Activated T-cell treated with anti-CD3 and anti-CD28 coated beads for 4 hours (primary cell): ENCODE measurements around the gene EXT2.

Experiments used
- DNase-seq: peaks from one replicate; pipeline ENCODE4 v3.0.0-alpha.2; 2020

EXT2 gene

DNA sequence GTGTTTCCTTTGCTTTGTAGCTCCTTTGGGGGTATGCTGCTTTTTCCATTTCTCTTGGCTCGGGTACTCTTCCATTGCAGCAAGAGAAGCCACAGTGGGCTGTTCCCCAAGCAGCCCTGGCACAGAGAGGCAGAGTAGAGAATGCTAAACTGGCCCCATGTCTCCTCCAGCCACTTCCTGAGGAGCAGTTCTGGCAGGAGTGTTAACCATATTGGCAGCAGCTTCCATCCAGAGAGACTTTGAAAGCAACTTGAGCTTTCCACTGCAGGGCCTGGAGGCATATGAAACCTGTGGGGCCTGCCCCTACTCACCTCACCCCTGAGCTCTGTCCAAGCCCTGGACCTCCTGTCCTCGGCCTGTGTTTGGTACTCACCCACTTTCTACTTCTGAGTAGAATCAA lies 152.6 kb downstream of the EXT2 start:
- DNase-seq, result no peak

DNA sequence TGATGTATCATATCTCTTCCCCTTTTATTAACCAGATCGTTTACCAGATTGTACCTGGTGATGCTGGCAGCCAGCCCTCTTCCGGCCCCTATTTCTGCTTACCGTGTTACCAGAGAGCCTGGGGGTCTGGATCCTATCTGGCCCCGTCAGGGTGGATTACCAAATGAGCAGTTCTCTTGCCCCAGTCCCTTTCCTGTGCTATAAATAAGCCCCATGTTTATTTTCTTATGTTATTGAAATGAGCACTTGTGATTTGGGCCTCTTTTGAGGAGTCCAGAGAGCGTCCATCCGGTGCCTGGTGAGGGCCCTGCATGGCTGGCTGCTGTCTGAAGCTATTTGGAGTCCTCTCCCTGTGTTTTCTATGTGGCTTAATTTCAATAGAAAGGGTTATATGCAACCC lies 154.9 kb downstream of the EXT2 start:
- DNase-seq, result no peak

DNA sequence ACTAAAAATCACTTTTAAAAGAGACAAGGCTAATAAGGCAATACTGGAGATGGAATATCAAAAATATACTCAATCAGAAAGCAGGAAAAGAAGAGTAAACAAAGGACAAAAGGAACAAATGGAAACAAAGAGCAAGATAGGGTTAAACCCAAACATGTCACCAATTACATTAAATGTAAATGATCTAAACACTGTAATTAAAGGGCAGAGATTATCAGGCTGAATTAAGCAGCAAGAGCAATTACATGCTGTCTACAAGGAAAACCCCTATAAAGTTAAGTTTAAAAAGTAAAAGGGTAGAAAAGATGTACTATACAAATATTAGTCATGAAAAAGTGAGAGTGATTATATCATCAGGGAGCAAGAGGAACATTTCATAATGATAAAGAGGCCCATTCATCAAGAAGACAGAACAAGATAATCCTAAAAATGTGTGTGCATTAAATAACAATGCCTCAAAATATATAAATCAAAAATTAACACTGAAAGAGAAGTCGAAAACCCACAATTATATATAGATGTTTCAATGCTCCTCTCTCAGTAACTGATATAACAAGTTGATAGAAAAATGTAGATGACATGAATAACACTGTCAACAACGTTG lies 157.6 kb downstream of the EXT2 start:
- DNase-seq, result no peak

DNA sequence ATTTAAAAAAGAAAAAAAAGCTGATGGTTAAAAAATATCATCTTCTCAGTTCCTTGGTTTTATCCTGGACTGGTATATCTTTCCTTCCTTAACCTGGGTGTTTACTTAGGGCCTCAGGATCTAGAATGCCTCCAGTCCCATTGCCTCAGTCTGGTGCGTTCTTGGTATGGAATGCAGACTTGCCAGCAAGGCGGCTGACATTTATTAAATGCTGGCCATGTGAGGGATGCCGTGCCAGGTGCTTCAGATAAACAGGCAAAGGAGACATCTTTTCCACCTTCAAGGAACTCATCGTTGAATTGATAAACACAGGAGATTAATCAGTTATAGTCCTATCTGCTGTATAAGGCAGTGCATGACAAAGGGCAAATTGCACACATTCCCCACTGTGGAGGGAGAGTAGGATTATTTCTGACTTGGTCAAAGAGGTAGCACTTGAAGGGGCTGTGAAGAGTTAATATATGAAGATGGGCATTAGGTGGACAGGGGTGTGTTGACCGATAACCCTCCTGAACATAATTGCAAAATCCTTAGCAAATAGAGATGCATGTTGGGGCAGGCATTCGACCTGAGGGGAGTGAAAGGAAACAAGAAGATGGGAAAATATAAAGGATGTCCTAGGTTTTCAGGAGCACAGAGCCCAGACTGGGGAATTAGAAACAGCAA lies 160.1 kb downstream of the EXT2 start:
- no peak for DNase-seq

DNA sequence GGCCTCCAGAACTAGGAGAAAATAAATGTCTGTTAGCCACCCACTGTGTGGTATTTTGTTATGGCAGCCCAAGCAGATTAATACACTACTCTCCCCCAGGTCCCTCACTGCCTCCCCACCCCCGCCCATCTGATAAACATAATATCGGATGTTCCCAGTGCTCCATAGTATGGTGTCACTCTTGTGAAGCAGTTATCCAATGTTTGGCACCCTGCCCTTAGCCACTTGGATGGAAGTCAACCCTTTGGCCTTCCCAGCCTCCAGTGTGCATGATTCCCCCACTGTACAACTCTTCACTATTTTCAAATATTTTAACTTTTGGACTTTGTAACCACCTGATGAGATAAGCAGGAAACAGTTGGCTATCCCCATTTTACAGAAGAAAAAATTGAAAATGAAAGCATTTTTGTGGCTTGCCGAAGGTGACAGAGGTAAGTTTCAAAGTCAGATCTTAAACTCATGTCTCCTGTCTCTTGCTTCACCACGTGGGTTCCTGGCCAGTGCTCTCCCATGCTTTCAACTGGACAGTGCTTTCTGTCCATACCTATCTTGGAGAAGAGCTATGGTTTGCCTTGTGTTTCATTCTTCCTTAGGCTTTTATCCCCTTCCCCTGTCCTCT lies 161.3 kb downstream of the EXT2 start:
- no peak for DNase-seq

DNA sequence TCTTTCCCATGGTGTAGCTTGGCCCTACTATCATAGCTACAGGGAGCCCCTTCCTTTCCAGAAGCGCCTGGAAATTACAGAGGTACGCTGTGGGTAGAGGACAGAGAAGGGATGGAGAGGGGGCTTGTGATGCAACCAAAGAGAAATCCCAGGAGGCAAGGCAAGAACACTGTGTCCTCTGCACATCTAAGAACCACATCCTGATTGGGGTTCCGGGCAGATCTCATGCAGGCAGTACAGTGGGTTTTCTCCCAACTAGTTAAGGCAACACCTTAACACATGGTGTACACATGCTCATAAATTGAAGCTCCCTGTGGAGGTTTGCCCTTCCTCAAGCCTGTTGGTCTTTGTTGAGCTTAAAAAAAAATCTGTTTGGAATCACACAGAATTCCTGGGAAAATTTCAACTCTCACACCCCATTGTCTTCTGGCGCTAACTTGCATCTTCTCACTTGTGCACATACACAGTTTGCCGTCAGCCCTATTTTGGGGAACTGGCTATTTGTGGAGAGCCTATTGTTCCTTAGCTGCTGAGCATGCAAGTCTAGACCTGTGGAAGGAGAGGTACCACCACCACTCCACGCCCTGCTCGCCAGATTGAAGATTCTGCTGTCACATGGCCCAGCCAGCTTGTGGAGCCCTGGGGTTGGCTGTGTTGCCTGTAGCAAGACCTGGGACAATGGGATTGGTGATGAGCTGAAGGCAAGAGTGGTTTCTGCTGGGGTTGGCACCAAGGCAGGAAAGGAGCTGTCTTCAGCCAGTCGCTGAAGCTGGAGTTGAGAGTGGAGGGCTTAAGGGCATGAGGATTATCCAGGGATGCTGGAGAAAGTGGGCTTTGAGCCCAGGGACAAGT lies 162.1 kb downstream of the EXT2 start:
- no peak for DNase-seq

DNA sequence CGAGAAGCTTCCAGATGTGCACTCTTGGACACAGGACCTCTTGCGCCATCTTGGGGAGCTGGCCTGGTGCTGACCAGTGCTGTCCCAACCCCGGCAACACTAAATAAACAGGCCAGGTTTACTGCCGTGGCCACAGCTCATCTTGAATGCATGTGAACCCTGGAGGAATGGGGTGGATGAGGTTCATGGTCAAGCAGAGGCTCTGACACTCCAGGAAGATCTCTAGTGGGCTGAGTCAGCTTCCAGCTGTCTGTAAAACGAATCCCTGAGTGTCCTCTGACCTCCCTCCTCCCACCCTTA lies 162.7 kb downstream of the EXT2 start:
- no peak for DNase-seq

DNA sequence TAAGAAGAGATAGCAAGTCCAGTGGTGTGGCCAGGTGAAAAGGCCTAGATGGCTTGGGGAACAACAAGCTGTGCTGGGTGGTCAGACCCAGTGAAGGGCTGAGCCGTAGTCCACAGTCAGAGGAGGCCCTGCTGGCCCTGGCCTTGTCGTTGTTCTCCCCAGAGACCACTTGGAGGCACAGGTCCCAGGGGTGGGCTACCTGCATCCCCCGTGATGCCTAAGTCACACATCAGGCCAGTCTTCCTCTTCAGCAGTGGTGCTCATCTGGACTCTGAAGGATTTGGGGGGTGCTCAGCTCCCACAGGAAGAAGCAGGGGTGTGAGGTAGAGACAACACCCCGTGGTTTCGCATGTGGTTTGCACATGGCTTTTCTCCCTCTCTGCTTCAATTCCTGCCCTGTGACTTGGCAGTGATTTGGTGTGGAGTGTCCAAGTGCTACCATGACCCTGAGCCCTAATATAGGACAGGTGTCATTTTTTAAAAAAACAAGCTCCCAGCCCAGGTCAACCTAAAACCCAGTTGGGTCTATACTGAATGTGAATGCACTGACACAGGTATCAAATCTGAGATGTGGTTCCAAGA lies 163.5 kb downstream of the EXT2 start:
- no peak for DNase-seq

DNA sequence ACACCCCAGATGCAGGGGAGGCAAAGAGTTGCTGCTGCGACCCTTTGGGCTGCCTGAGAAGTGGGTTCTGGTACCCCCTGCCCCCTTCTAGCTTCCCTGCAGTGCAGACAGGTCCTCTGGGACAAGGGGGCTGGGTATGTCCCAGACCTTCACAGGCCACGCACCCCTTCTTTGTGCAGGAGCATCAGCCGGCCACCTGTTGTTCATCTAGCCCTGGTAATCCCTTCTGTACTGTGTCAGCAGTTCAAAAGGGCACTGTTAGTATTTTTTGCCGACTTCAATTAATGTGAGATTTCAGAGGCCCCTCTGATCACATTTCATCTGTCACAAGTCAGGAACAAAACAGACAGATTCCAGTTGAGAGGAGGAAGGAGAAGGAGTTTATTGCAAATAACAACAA lies 164.6 kb downstream of the EXT2 start:
- DNase-seq, result no peak

DNA sequence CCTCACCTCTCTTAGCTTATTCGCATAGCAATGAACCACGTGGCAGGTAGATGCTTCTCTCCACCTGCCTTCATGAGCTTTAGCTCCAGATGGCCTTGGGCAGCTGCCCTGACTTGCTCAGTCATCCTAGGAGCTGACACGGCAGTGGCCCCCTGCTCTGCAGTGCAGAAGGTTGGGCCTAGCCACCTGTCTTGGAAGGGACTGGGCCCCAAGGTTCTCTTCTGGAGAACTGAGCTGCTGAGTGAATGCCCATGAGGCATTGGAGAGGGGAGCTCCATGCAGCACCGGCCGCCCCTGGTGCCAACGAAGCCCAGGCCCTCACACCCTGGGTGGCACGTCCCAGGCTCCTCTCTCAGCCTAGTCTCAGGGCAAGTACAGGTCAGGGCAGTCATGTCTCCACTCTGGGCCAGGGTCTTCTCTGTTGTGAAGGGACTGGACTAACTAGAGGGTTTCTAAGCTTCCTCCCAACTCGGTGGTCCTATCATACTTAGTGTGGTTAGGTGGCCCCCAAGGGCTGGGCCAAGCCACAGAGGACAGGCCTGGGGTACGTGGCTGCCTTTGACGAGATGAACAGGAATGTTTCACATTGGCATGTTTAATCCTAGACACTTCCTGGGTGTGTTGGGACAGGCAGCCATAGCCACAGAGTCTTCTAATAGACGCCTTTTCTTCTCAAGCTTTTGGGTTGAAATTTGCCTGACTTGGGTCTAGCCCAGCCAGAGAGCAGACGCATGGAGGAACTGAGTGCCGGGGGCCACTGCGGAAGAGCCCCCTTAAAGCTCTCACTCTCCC lies 166.5 kb downstream of the EXT2 start:
- no peak for DNase-seq

DNA sequence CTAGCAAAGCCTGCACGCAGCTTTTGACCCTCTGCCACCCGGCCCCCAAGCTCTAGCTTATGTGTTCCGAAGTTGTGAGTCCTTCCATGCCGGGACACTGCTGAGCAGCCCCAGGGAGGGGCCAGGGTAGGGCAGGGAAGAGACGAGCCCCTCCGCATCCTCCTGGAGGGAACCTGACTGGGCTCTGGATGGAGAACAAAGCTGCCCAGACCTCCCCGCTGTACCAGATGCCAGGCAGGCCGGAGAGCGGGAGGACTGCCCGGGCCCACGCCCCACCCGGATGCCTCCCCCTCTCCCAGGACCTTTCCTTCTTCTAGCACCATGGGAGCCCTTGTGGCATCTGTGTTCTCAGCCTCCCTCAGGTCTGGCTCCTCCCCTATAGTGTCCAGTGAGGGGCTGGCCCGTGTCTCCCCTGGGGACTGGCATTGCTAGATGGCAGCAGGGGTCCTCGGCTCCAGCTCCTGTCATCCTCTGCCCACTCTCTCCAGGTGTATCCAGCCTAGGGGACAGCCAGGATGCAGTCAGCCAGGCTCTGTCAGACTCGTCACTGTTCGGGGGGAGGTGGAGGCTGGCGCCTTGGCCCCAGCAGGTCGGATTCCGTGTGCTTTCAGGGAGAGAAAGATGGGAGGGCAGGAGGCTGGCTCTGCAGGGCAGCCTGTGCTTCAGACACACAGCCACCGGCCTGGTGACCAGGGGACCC lies 168.4 kb downstream of the EXT2 start:
- no peak for DNase-seq

DNA sequence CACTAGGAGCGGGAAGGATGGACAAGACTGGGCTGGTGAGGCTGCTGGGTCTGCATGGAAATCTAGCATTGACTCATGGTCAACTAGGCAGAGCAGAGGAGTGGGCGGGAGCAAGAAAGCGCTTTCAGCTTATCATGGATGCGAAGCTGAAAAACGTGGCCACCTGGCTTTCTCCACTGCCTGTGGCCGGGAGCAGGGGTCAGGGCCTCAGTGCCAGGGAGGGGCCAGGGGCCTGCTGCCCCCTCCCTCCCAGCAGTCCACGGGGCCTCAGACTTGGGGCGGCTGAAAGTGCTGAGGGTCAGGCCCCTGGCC lies 168.9 kb downstream of the EXT2 start:
- no peak for DNase-seq

DNA sequence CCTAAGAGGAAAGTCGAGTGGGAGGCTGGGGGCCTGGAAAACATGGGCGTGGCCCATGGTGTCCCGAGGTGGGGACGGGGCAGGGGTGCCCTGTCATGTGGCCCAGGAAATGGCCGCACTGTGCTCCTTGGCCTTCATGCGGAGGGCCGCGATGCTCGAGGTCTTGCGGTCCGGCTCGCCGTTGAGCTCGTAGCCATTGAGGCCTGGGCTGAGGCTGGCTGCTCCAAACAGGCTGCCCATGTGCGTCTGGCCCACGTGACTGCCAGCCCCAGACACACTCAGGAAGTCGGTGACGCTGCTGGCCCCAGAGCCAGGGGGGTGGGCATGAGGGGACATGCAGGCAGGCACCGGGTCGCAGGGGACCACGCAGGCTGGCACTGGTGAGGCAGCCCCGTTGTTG lies 169.3 kb downstream of the EXT2 start:
- DNase-seq, result no peak

DNA sequence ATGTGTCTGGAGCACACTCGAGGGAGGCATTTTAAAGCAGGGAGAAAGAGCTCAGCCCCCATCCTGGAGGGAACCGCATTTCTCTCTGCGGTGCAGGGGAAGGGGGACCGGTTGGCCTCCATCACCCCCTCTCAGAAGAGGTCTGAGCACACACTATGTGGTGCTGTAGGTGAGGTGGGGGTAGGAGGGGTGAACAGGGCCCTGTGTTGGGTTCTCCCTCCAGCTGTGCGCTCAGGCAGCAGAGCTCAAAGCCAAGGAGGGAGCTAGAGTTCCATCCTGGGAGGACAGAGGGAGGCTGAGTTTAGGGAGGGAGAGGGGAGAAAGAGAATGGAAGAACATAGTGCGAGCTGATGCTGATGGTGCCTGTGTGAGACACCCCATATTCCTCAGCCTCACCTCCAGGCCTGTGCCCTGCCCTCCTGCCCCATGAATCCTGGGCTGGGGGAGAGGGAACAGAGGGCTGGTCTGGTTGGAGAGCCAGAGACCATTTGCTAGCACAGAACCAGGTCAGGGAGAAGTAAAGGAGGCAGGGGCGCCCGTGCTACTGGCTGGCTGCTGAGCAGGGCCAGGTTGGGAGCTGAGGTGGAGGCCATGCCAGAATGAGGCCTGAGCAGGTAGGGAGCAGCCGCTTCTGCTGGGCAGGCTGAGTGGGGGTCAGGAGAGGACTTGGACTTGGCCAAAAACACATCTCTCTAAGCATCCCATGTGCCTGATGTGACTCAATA lies 170.7 kb downstream of the EXT2 start:
- no peak for DNase-seq

DNA sequence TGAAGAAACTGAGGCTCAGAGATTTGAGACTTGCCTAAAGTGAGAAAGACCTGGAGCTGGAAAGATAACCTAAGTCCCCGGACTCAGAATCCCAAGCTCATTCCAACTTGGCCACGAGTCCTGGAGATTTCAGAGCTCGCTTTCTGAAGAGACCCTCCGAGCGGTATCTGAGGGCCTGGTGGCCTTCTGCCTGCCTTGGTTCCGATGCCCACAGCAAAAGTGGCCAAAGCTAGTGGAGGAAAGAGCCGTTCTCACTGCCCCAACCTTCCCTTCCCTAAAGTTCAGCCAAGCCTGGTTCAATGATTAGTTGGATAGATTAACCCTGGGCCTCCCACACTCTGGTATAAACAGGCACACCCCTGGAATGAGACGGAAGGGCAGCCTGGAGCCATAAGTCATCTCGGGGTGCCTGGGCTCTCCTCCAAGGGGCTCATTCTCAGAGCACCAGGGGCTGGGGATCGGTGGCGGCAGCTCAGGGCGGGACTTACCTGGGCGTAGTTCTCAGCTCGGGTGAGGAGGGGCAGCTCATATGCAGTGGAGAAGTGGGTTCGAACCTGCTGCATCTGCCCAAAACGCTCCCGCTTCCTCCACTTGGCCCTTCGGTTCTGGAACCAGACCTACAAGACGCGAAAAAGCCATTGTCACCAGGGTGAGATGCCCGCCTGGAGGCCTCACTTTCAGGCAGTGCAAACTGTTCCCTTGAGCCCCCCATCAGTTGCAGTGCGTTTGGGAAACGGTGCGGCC lies 171.7 kb downstream of the EXT2 start:
- DNase-seq, result no peak

DNA sequence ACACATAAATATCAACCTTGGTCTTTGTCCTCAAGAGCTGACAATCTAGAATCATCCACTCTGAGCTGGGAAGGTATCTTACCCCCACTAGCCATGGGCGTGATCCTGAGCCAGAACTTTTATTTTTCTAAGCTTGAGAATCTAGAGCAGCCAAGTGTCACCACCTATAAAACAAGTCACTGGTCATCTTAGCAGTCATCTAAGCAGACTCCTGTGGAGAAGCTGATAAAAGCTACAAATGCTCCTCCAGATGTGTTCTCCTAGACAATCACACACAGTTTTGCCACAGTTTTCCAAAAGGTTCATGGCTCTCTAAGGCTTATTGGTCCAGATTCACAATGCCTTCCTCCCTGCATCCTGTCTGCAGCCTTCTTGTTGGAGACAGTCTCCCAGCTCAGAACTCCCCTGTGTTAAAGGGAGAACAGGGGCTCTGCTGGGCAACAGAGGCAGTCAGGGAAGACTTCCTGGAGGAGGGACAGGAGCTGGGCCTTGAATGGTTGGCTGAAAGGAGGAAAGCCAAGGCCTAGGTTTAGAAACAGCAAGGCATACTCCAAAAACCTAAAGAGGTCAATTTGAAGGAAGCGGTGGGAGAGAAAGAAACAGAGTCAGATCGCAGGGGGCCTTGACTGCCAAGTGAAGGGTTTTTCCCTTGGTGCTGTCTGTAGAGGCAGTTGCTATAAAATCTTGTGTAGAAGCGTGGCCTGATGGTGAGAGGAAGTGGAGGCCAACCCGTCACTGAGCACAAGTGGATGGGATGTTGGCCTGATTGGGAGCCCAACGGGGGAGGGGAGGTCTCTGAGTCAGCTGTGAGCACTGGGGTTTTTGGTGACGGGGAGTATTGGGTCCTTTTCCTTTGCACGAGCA lies 172.5 kb downstream of the EXT2 start:
- DNase-seq, result no peak

DNA sequence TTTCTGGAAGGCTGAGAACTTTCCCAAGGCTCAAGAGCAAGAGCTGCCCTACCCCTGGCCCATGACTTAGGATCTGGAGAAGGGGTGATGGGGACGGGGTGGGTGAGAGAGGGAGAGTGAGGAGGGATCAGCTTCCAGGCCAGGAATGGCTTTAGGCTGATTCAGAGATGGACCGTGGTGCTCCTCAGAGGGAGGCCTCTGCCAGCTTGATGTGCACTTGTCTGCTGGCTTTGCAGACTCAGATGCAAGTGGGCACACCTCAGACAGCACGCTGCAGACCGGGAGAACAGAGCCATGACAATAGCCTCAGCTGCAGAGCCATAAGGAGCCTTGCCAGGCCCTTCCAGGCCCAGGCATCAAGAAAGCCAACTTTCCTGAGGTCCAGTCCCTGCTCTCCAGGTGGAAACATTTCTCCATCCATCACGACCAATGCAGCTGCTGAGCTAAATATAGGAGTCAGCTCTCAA lies 173.2 kb downstream of the EXT2 start:
- no peak for DNase-seq

DNA sequence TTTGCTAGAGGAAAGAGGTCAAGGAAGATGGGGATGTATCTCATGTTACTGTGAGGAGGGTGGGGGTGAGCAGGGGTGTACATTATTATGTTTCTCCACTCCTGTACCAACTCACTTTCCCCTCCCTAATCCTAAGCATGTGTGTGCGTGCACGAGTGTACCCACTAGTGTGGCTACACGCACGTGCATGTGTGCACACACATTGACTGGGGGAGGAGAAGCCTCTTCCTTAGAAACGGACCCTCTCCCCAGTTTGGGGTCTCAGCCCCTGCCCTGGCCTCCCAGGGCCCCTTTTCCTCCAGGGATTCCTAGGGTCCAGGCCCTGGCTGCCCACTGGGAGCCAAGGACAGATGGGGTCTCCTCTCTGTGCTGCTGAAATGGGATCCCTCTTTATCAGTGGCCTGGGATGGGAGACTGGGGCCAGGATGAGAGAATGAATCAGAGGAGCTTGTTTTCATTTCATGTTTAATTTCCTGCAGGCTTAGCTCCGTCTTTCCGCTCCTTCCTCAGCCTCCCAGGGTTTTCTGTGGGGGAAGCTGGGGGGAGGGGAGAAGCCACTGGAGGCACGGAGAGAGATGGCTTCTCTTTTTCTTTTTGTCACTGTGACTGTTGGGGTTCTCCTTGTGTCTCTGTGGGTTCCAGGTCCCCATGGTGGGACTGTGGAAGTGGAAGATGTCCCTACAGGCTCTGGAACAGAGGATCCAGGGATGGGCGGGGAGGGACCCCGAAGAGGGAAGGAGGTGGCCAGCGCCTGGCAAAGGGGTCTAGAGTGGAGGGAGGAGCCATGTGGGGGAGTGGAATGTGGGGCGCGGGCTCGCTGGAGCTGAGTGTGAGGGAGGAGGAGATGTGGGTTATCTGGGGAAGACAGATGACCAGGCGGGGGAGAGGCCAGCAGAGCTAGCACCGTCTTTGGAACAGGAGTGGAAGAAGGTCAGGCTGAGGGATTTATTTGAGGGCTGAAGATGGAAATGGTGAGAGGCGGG lies 174.2 kb downstream of the EXT2 start:
- no peak for DNase-seq
